Ishikawa (cell line): ENCODE results near the gene RBM39.

Source experiments
- CEBPB ChIP-seq: IDR thresholded peaks from 2 replicates; pipeline ENCODE4 v1.6.1; 2012
- CREB1 ChIP-seq: IDR thresholded peaks from 2 replicates; pipeline ENCODE4 v1.6.1; 2012; ENCODE audit warnings: low read depth
- EP300 ChIP-seq: IDR thresholded peaks from 2 replicates; pipeline ENCODE4 v1.6.1; 2012; ENCODE audit warnings: borderline replicate concordance
- RAD21 ChIP-seq: IDR thresholded peaks from 2 replicates; pipeline ENCODE4 v1.6.1; 2012; ENCODE audit warnings: low read depth
- REST ChIP-seq: IDR thresholded peaks from 2 replicates; pipeline ENCODE4 v1.6.1; 2012; ENCODE audit warnings: low read depth, mild to moderate bottlenecking
- TAF1 ChIP-seq: IDR thresholded peaks from 2 replicates; pipeline ENCODE4 v1.6.1; 2012; ENCODE audit warnings: low read depth, mild to moderate bottlenecking
- USF1 ChIP-seq: IDR thresholded peaks from 2 replicates; pipeline ENCODE4 v1.6.1; 2012
- TF ChIP-seq, protein P1 (sequence below): IDR thresholded peaks from 2 replicates; pipeline ENCODE4 v1.6.1; 2012

DNA sequence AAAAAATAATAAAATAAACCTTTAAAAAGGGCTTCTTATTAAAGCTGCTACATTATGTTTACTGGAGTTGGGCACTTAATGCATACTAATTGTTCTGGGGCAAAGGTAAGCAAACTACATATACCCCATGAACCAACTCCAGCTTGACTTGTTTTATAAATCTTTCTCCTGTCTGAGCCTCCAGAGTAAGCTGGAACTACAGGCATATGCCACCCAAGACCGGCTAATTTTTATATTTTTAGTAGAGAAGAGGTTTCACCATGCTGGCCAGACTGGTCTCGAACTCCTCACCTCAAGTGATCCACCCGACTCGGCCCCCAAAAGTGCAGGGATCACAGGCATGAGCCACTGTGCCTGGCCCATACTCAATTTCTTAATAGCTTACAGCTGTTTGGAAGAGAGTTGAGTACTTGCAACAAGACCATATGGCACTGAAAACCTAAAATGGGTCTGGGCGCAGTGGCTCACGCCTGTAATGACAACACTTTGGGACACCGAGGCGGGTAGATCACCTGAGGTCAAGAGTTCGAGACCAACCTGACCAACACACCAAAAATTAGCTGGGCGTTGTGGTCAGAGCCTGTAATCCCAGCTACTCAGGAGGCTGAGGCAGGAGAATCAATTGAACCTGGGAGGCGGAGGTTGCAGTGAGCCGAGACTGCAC lies 23.0 kb downstream of the RBM39 start:
- TF ChIP-seq TAF1 (no peak), EP300 (no peak), RAD21 (no peak), CEBPB (no peak), CREB1 (no peak), REST (no peak), USF1 (no peak)
- TF ChIP-seq, protein P1, sequence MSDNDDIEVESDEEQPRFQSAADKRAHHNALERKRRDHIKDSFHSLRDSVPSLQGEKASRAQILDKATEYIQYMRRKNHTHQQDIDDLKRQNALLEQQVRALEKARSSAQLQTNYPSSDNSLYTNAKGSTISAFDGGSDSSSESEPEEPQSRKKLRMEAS: no peak
